ENCODE results near the gene DHDH.

GRCh38 chr19:48895226-48895625 is 38.3 kb upstream of the DHDH start:
- TF ChIP-seq POLR2G (IDR thresholded peaks at IDR 0.05; ENCODE audit: low read depth, low read length) = no peak
- no peak for TF ChIP-seq PRDM15 (CRISPR knock-in tag; IDR thresholded peaks at IDR 0.05)
- no peak for TF ChIP-seq HCFC1 (IDR thresholded peaks at IDR 0.05; ENCODE audit: low read depth, low read length)
- no peak for TF ChIP-seq ZNF891 (CRISPR knock-in tag; IDR thresholded peaks at IDR 0.05)
- no peak for TF ChIP-seq ZNF772 (CRISPR knock-in tag; IDR thresholded peaks at IDR 0.05)
- TF ChIP-seq JUN (CRISPR knock-in tag; IDR thresholded peaks at IDR 0.05) = no peak
- no peak for TF ChIP-seq MAFF (IDR thresholded peaks at IDR 0.05; ENCODE audit: low read depth, low read length)
- TF ChIP-seq POLR2AphosphoS5 (IDR thresholded peaks at IDR 0.05; ENCODE audit: low read depth, low read length) = no peak
